SK-N-SH (cell line): ENCODE data around the gene MEGF6. TPM values are rescaled to one million over a fixed set of nuclear protein-coding genes. Genes with fewer than 3 reads are reported as not detected.

Experiments
- CTCF ChIA-PET: fragments of 300-600, 350-600 bp; formaldehyde crosslinking; extraction: SDS; loops from one replicate; lab custom pipeline; 2021; lab: Yijun Ruan, JAX
- POLR2A ChIA-PET: fragments of 350-600 bp; sonication (Branson Sonifier 250); formaldehyde crosslinking; extraction: SDS; loops from one replicate; lab custom pipeline; 2020; ENCODE audit warnings: antibody characterized with exemption, inconsistent platforms; lab: Yijun Ruan, JAX
- DNase-seq: peaks from one replicate; pipeline ENCODE4 v3.0.0; 2012
- H2AFZ ChIP-seq: fragments of 200-600 bp; sonication (generic); 2 replicates; pipeline ENCODE4 v1.8.1; 2016; ENCODE audit warnings: antibody characterized with exemption, mild to moderate bottlenecking, low read depth
- H3F3A ChIP-seq: fragments of 200-600 bp; sonication (generic); replicated peaks from 2 replicates; pipeline ENCODE3; 2016; ENCODE audit warnings: antibody characterized with exemption, mild to moderate bottlenecking; ENCODE audit not compliant: insufficient read depth
- H3K27ac ChIP-seq, 2 experiments: fragments of 200-500 bp in 1 of 2; fragments of 200-600 bp in 1 of 2; sonication (Bioruptor generic) in 1 of 2; sonication (generic), shearing (Covaris generic) in 1 of 2; 2 replicates each; pipeline versions ENCODE4 v1.5.1 to v1.6.1; 2014 to 2016; ENCODE audit warnings: low read depth in 2 of 2, inconsistent platforms in 1 of 2, low read length in 1 of 2, mild to moderate bottlenecking in 1 of 2, mixed read lengths in 1 of 2
- H3K27me3 ChIP-seq: fragments of 200-600 bp; sonication (generic), shearing (Covaris generic); 2 replicates; pipeline ENCODE4 v1.6.1; 2016; ENCODE audit warnings: mixed run types; ENCODE audit not compliant: insufficient read depth
- H3K36me3 ChIP-seq, 2 experiments: fragments of 200-500 bp in 1 of 2; fragments of 200-600 bp in 1 of 2; sonication (Bioruptor generic) in 1 of 2; sonication (generic) in 1 of 2; replicated peaks in 1 of 2; 2 replicates each; pipeline versions ENCODE3 to v1.5.1; 2014 to 2016; ENCODE audit warnings: low read length in 1 of 2, mild to moderate bottlenecking in 1 of 2; ENCODE audit not compliant: insufficient read depth in 2 of 2, control insufficient read depth in 1 of 2
- H3K4me1 ChIP-seq, 2 experiments: fragments of 200-500 bp in 1 of 2; fragments of 200-600 bp in 1 of 2; sonication (Bioruptor generic) in 1 of 2; sonication (generic), shearing (Covaris generic) in 1 of 2; 2 replicates each; pipeline versions ENCODE4 v1.5.1 to v1.6.1; 2014 to 2016; ENCODE audit warnings: low read depth in 1 of 2, low read length in 1 of 2, mixed run types in 1 of 2; ENCODE audit not compliant: insufficient read depth in 2 of 2, control insufficient read depth in 1 of 2
- H3K4me2 ChIP-seq: fragments of 200-600 bp; sonication (generic), shearing (Covaris generic); 2 replicates; pipeline ENCODE4 v1.6.1; 2017; ENCODE audit warnings: mixed run types
- H3K4me3 ChIP-seq, 2 experiments: fragments of 200-500 bp in 1 of 2; fragments of 200-600 bp in 1 of 2; sonication (Bioruptor generic) in 1 of 2; sonication (generic), shearing (Covaris generic) in 1 of 2; 2 replicates each; pipeline versions ENCODE4 v1.5.1 to v1.8.1; 2014 to 2016; ENCODE audit warnings: low read depth in 2 of 2, inconsistent platforms in 1 of 2, low read length in 1 of 2, mild to moderate bottlenecking in 1 of 2, mixed read lengths in 1 of 2, moderate library complexity in 1 of 2
- H3K79me2 ChIP-seq: fragments of 200-600 bp; sonication (generic); 2 replicates; pipeline ENCODE4 v1.8.1; 2017; ENCODE audit warnings: mild to moderate bottlenecking; ENCODE audit not compliant: insufficient read depth
- H3K9ac ChIP-seq: fragments of 200-600 bp; sonication (generic); 2 replicates; pipeline ENCODE4 v1.6.1; 2017; ENCODE audit warnings: mixed run types
- H3K9me2 ChIP-seq: fragments of 200-600 bp; sonication (generic); 2 replicates; pipeline ENCODE4 v1.6.1; 2017; ENCODE audit warnings: mixed run types
- H3K9me3 ChIP-seq: fragments of 200-600 bp; sonication (generic); 2 replicates; pipeline ENCODE4 v1.6.1; 2017; ENCODE audit warnings: mixed run types, mild to moderate bottlenecking, moderate library complexity
- H4K20me1 ChIP-seq: fragments of 200-600 bp; sonication (generic); 2 replicates; pipeline ENCODE4 v1.6.1; 2017; ENCODE audit warnings: mild to moderate bottlenecking, mixed run types; ENCODE audit not compliant: insufficient read depth
- CHD2 ChIP-seq: fragments of 150-350 bp; IDR thresholded peaks from 2 replicates; pipeline ENCODE4 v1.6.1; 2018; ENCODE audit warnings: low read length; ENCODE audit not compliant: partially characterized antibody
- ELF1 ChIP-seq: IDR thresholded peaks from 2 replicates; pipeline ENCODE4 v1.4.0; 2012
- FOXJ3 ChIP-seq: sonication (generic); formaldehyde crosslinking; IDR thresholded peaks from 2 replicates; pipeline ENCODE4 v1.5.1; 2020; ENCODE audit warnings: mild to moderate bottlenecking, missing genetic modification reagents
- GABPA ChIP-seq: IDR thresholded peaks from 2 replicates; pipeline ENCODE4 v1.4.0; 2012; ENCODE audit warnings: low read depth, mild to moderate bottlenecking
- JUND ChIP-seq: IDR thresholded peaks from 2 replicates; pipeline ENCODE4 v1.4.0; 2012
- MEF2A ChIP-seq: IDR thresholded peaks from 2 replicates; pipeline ENCODE4 v1.4.0; 2012; ENCODE audit warnings: low read depth, borderline replicate concordance
- RAD21 ChIP-seq: IDR thresholded peaks from 2 replicates; pipeline ENCODE4 v1.6.1; 2012; ENCODE audit warnings: mild to moderate bottlenecking, low read length
- SIN3A ChIP-seq: IDR thresholded peaks from 2 replicates; pipeline ENCODE4 v1.6.1; 2012; ENCODE audit warnings: low read depth, mild to moderate bottlenecking, low read length, moderate library complexity, borderline replicate concordance
- TAF1 ChIP-seq: IDR thresholded peaks from 2 replicates; pipeline ENCODE4 v1.6.1; 2012; ENCODE audit warnings: low read depth, mild to moderate bottlenecking, low read length, moderate library complexity, borderline replicate concordance
- WGBS: methylation state at CpG from one replicate; pipeline ENCODE4 v1.1.6; 2017; ENCODE audit warnings: low lambda C conversion rate; 5-methylcytosine and 5-hydroxymethylcytosine counted together
- polyA plus RNA-seq, 3 experiments: library from polyadenylated mRNA; depleted of rRNA; stranded (reverse); fragments of >200 nt; gene quantifications; 2 replicates each; pipeline ENCODE4 v1.2.3, GENCODE V29; 2012
- TF ChIP-seq, protein P1 (sequence below): fragments of 150-350 bp; IDR thresholded peaks from 2 replicates; pipeline ENCODE4 v1.6.1; 2016; ENCODE audit warnings: mild to moderate bottlenecking, low read depth, low read length
- TF ChIP-seq, protein P2 (sequence below): IDR thresholded peaks from 2 replicates; pipeline ENCODE4; 2012
- TF ChIP-seq, protein P3 (sequence below): IDR thresholded peaks from 2 replicates; pipeline ENCODE4 v1.4.0; 2012; ENCODE audit warnings: low read depth, borderline replicate concordance

Gene MEGF6
- polyA plus RNA-seq, 1 of the 3 experiments (the other 2 are of a cell fraction): 7.6 TPM

DNA sequence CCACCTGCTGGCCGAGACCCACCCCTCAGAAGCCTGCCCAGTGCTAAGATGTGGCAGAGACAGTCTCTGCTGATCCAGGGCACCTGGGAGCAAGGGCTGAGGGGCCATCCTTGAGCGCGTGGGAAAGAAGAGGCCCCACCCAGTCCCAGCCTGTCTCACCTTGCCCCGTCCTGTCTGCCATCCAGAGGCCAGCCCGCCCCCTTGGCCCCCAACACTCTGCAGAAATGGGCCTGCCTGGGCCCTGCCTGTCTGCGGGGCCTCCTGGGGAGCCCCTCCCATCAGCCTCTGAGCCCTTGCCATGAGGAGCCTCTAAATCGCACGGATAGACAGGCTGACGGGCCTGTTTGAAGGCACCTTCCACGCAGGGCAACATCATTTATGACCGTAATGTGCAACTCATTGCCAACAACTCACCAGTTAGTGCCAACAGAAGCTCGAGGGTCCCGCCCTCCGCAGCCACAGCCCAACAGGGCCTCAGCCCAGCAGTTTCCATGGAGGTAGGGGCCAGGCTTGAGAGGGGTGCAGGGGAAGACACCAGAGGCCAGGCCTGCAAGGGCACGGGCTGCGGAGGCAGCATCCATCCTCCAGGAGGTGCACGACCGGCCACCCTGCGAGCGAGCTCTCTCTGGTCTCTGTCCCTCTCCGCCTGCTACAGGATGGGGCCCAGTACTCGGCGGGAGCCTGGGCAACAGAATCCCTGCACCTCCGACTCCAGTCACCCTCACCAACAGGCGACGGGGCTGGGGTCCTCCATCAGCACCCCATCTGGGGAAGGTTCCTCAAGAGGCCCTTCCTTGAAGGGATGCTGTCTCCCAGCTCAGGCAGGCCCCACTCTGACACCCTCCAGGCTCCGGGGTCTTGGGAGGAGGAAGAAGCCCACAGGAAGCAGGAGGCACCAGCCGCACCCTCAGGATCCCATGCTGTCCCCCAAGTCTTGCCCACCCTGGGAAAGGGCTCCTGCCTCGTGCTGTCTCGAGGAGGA lies 78.0 kb downstream of the MEGF6 start:
- peaks cover 8% of the 10 kb centered on the region; the same call in 1 of the 2 replicates for H3K79me2 ChIP-seq
- 96% methylated on average over 4 of the region's 30 CpGs for WGBS
- ChIA-PET CTCF (interaction anchor here (0.7 to 2.7 kb wide), 4 partner anchors 32 to 242 kb away, joined by 3 to 9 read pairs (median 5); no protein-coding TSS in a partner anchor), POLR2A (no interaction called here)
- TF ChIP-seq TAF1 (no peak), JUND (no peak), SIN3A (no peak)
- TF ChIP-seq, protein P1, sequence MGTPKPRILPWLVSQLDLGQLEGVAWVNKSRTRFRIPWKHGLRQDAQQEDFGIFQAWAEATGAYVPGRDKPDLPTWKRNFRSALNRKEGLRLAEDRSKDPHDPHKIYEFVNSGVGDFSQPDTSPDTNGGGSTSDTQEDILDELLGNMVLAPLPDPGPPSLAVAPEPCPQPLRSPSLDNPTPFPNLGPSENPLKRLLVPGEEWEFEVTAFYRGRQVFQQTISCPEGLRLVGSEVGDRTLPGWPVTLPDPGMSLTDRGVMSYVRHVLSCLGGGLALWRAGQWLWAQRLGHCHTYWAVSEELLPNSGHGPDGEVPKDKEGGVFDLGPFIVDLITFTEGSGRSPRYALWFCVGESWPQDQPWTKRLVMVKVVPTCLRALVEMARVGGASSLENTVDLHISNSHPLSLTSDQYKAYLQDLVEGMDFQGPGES: no peak
- no peak for DNase-seq
- no peak overlapping the region for H3K4me3 ChIP-seq
- no peaks in the 10 kb centered on the region for H3K36me3 ChIP-seq
- no peak overlapping the region for H3K27ac ChIP-seq
- no peaks in the 10 kb centered on the region for H3K9me2 ChIP-seq
- H2AFZ ChIP-seq: no peak overlapping the region
- H3K27me3 ChIP-seq: no peaks in the 10 kb centered on the region
- H3F3A ChIP-seq: peaks cover 3% of the 10 kb centered on the region
- H4K20me1 ChIP-seq: no peaks in the 10 kb centered on the region
- H3K4me1 ChIP-seq: peaks cover 0 to 31% of the 10 kb centered on the region in 2 experiments; a peak in 1 of 4 replicates
- H3K4me2 ChIP-seq: no peak overlapping the region
- no peak overlapping the region for H3K9ac ChIP-seq
- no peaks in the 10 kb centered on the region for H3K9me3 ChIP-seq

DNA sequence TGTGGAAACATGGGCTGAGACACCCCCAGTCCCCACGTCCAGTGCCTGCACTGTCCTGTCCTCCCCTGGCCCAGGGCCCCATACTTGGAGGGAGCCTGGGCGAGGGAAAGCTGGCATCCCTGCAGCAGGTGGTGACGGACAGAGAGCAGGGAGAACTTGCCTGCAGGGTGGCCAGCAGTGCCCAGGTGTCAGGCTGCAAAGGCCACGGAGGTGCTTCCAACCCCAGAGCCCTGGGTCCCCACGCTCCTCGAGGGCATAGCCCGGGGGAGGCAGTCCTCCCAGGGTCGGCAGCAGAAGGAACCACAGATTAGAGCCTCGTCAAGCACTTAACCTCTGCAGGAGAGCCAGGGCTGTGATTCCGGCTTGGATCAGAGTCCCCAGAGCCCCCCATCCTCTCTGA lies 79.4 kb downstream of the MEGF6 start:
- Histone ChIP-seq H3K9me3 (no peaks in the 10 kb centered on the region), H3K4me3 (no peak overlapping the region), H3F3A (peaks cover 3% of the 10 kb centered on the region), H4K20me1 (no peaks in the 10 kb centered on the region), H3K4me2 (no peak overlapping the region), H3K9me2 (no peaks in the 10 kb centered on the region), H3K36me3 (no peaks in the 10 kb centered on the region), H3K27ac (no peak overlapping the region)
- WGBS: 85% methylated on average over 4 of the region's 10 CpGs
- no peak for DNase-seq
- POLR2A ChIA-PET: no interaction called here
- TF ChIP-seq FOXJ3 (no peak), ELF1 (no peak), MEF2A (no peak), RAD21 (no peak), CHD2 (no peak), GABPA (no peak)
- TF ChIP-seq, protein P2, sequence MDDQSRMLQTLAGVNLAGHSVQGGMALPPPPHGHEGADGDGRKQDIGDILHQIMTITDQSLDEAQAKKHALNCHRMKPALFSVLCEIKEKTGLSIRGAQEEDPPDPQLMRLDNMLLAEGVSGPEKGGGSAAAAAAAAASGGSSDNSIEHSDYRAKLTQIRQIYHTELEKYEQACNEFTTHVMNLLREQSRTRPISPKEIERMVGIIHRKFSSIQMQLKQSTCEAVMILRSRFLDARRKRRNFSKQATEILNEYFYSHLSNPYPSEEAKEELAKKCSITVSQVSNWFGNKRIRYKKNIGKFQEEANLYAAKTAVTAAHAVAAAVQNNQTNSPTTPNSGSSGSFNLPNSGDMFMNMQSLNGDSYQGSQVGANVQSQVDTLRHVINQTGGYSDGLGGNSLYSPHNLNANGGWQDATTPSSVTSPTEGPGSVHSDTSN: no peak
- TF ChIP-seq, protein P3, sequence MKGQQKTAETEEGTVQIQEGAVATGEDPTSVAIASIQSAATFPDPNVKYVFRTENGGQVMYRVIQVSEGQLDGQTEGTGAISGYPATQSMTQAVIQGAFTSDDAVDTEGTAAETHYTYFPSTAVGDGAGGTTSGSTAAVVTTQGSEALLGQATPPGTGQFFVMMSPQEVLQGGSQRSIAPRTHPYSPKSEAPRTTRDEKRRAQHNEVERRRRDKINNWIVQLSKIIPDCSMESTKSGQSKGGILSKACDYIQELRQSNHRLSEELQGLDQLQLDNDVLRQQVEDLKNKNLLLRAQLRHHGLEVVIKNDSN: no peak
- TF ChIP-seq, all 33 proteins: peak for 0
- H3K27me3 ChIP-seq: no peaks in the 10 kb centered on the region
- CTCF ChIA-PET: interaction anchor here (0.8 to 1.1 kb wide), 2 partner anchors 41 to 87 kb away, joined by 3 to 4 read pairs; no protein-coding TSS in a partner anchor
- peaks cover 0 to 22% of the 10 kb centered on the region in 2 experiments; a peak in 1 of 4 replicates for H3K4me1 ChIP-seq
- H2AFZ ChIP-seq: no peak overlapping the region
- no peak overlapping the region for H3K9ac ChIP-seq
- peaks cover 8% of the 10 kb centered on the region; the same call in 1 of the 2 replicates for H3K79me2 ChIP-seq
